Measurements from ENCODE around the gene KIAA0040. TPM values are rescaled to one million over a fixed set of nuclear protein-coding genes. Genes with fewer than 3 reads are reported as not detected.

The KIAA0040 gene
- total RNA-seq, 1 donor from 2014 or later: 3.7 TPM

DNA sequence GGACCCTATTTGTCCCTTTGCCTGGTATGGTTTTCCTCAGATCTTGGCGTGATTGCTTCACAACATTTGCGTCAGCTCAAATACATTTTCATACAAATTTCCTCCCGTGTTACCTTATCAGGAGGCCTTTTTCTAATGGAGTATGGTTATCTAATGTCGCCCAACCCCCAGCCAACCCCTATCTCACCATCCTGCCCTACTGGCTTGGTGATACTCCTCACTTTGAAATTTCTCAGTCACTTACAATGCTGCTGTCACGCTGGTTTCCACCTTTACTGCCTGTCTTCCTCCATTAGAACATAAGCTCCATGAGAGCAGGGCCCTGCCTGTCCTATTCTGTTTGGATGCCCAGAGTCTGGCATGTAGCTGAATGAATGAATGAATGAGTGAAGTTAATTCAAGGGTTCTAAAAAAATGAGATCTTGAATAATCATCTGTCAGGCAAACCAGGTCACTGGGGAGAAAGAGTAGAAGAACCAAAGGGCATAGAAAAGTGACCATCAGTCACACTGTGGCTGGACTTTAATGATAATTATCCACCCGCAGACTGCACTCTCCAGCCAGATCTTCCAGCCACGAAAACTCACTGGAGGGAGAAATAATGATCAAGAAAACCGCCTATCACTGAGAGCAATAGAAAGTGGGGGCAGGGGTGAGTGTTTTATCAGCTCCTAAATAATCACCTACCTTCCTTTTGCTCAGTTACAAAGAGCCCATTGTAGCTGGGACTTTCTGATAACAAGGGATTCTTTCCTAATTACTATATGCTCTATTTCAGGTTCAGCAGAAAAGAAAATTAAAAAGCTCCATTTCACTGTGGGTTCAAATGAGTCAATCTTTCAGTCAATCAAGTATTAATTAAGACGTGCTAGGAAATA, 21.3 kb downstream of the KIAA0040 start:
- DNase-seq (ENCODE audit: low spot score in 2 of 2, unreplicated experiment in 2 of 2): no peak
- H3K4me1 Mint-ChIP-seq: no peaks in the 10 kb centered on the region
- peaks cover 3% of the 10 kb centered on the region for H3K27me3 Mint-ChIP-seq (ENCODE audit: low read depth)
- H3K4me3 Mint-ChIP-seq: no peak overlapping the region
- no peaks in the 10 kb centered on the region for H3K36me3 Mint-ChIP-seq
- TF ChIP-seq, protein P1, sequence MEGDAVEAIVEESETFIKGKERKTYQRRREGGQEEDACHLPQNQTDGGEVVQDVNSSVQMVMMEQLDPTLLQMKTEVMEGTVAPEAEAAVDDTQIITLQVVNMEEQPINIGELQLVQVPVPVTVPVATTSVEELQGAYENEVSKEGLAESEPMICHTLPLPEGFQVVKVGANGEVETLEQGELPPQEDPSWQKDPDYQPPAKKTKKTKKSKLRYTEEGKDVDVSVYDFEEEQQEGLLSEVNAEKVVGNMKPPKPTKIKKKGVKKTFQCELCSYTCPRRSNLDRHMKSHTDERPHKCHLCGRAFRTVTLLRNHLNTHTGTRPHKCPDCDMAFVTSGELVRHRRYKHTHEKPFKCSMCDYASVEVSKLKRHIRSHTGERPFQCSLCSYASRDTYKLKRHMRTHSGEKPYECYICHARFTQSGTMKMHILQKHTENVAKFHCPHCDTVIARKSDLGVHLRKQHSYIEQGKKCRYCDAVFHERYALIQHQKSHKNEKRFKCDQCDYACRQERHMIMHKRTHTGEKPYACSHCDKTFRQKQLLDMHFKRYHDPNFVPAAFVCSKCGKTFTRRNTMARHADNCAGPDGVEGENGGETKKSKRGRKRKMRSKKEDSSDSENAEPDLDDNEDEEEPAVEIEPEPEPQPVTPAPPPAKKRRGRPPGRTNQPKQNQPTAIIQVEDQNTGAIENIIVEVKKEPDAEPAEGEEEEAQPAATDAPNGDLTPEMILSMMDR (IDR thresholded peaks at IDR 0.05; ENCODE audit: unreplicated experiment): no peak
- no peak overlapping the region for H3K27ac Mint-ChIP-seq
- H3K9me3 Mint-ChIP-seq: no peaks in the 10 kb centered on the region

DNA sequence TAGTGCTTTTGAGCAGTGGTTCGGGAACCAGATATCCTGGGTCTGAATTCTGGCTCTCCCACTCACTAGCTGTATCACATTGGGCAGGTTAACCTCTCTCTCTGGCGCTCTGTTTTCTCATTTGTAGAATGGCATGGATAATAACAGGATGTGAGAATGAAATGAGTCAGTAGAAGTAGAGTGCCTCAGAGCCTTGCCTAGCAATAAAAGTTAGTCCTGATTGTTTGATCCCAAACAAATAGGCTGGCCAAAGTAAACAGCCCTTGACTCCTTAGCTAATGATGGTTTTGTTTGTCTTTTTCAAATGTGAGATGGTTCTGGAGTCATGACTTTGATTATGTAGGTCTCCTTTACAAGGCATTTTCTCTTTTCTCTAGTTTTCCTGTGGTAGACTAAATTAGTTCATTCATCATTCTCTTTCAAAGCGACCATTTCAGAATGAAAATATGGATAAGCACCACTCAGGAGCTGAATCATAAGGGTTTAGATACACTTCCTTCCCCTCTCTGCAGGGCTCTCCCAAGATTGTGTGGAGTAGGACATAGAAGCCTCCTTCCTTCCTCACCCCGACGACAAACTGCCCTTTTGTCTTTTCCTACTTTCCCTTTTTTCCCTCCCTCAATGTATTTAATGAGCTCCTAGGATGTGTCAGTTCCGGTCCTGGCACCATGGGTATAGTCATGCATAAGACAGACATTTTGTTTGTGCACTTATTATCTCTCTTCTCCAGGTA, 23.1 kb downstream of the KIAA0040 start:
- Mint-ChIP-seq H3K36me3 (peaks cover 3% of the 10 kb centered on the region), H3K9me3 (no peaks in the 10 kb centered on the region), H3K27ac (no peak overlapping the region), H3K4me3 (no peak overlapping the region), H3K27me3 (ENCODE audit: low read depth) (peaks cover 3% of the 10 kb centered on the region), H3K4me1 (no peaks in the 10 kb centered on the region)
- TF ChIP-seq, protein P1 (IDR thresholded peaks at IDR 0.05; ENCODE audit: unreplicated experiment): no peak
- no peak for DNase-seq (ENCODE audit: low spot score in 2 of 2, unreplicated experiment in 2 of 2)

DNA sequence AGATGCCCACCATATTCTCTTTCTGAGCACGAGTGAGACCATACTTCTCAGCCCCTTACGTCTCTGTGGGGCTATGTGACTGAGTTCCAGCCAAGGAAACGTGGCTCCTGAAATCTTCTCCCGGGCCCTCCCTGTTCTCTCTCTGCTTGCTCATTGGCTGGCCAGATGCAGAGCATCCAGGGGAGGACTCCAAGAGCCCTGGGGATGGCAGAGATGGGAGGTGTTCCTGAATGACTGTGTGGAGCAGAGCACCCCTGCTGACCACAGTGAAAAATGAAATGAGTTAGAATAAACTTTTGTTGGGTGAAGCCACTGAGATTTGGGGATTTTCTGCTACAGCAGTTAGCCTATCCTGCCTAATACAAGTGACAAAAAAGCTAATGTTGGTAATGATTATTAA, 23.8 kb downstream of the KIAA0040 start:
- no peaks in the 10 kb centered on the region for H3K9me3 Mint-ChIP-seq
- no peak overlapping the region for H3K4me3 Mint-ChIP-seq

DNA sequence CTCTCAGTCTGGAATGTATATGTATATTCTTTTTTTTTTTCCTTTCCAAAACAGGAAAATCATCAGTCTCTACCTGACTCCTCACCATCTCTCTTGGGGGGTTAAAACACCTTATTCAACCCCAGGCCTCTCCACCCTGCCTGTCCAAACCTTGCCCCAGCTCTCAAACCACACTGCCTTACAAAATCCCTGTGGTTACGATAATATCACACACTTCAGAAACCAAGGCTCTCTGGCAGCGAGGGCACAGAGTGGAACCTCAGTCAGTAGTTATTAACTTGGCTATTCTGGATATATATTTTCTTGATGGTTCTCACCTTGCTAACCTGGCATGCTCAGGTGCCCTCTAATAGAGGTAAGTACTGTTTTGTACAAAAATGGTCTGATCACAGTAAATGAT, 24.7 kb downstream of the KIAA0040 start:
- Mint-ChIP-seq H3K9me3 (no peaks in the 10 kb centered on the region), H3K4me1 (no peaks in the 10 kb centered on the region), H3K36me3 (peaks cover 3% of the 10 kb centered on the region), H3K27me3 (ENCODE audit: low read depth) (peaks cover 3% of the 10 kb centered on the region), H3K4me3 (no peak overlapping the region), H3K27ac (no peak overlapping the region)
- DNase-seq (ENCODE audit: low spot score in 2 of 2, unreplicated experiment in 2 of 2): no peak
- TF ChIP-seq, protein P1 (IDR thresholded peaks at IDR 0.05; ENCODE audit: unreplicated experiment): no peak

More for the DNA sequence above, 23.8 kb downstream of the KIAA0040 start:
- TF ChIP-seq, protein P1 (IDR thresholded peaks at IDR 0.05; ENCODE audit: unreplicated experiment): no peak
- H3K4me1 Mint-ChIP-seq: no peaks in the 10 kb centered on the region
- H3K36me3 Mint-ChIP-seq: peaks cover 3% of the 10 kb centered on the region
- no peak for DNase-seq (ENCODE audit: low spot score in 2 of 2, unreplicated experiment in 2 of 2)
- H3K27ac Mint-ChIP-seq: no peak overlapping the region
- peaks cover 3% of the 10 kb centered on the region for H3K27me3 Mint-ChIP-seq (ENCODE audit: low read depth)

DNA sequence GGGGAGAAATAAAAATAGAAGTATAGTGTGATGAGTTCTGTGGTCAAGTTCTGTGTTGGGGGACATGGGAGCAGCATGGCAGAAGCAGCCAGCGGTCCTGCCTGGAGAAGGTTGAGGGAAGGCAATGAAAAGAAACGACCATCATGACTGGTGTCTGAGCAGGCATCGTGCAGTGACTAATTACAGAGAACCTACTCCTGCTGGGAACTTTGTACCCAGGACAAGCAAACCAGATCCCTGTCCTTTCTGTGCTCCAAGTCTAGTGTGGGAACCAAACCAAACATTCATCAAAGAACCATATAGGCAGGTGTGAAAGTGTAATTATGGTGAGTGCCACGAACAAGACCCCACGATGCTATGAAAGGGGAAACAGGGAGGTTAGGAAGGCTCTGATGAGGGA, 25.8 kb downstream of the KIAA0040 start:
- Mint-ChIP-seq H3K27me3 (ENCODE audit: low read depth) (peaks cover 3% of the 10 kb centered on the region), H3K9me3 (no peaks in the 10 kb centered on the region), H3K27ac (no peak overlapping the region), H3K4me3 (no peak overlapping the region), H3K4me1 (no peaks in the 10 kb centered on the region), H3K36me3 (peaks cover 3% of the 10 kb centered on the region)
- no peak for DNase-seq (ENCODE audit: low spot score in 2 of 2, unreplicated experiment in 2 of 2)
- TF ChIP-seq, protein P1 (IDR thresholded peaks at IDR 0.05; ENCODE audit: unreplicated experiment): no peak
